ENCODE results near the gene RBMS3.

- TF ChIP-seq POLR2A (IDR thresholded peaks at IDR 0.05) (no peak), POLR2AphosphoS5 (IDR thresholded peaks at IDR 0.05) (no peak)
These were observed 9.4 kb upstream of the RBMS3 start for GRCh38 chr3:29271475-29271874.
